ENCODE results near the gene WFIKKN2.

GRCh38 chr17:50853781-50854180 lies 18.4 kb downstream of the WFIKKN2 start:
- no peak for TF ChIP-seq JUN (IDR thresholded peaks at IDR 0.05; ENCODE audit: low read depth, low read length)
- TF ChIP-seq ATF2 (IDR thresholded peaks at IDR 0.05; ENCODE audit: low read length), result no peak
- no peak for TF ChIP-seq CHD2 (IDR thresholded peaks at IDR 0.05; ENCODE audit: low read length)
- TF ChIP-seq CHD7 (IDR thresholded peaks at IDR 0.05; ENCODE audit: insufficient replicate concordance, low read length), result no peak
- TF ChIP-seq POLR2A (IDR thresholded peaks at IDR 0.05; ENCODE audit: control extremely low read depth in 1 of 2, low read depth in 2 of 2, low read length in 2 of 2), result no peak
- no peak for TF ChIP-seq YY1 (IDR thresholded peaks at IDR 0.05; ENCODE audit: low read depth, low read length)
- no peak for TF ChIP-seq EP300 (IDR thresholded peaks at IDR 0.05; ENCODE audit: borderline replicate concordance in 1 of 2, low read depth in 2 of 2, low read length in 2 of 2)
- TF ChIP-seq RAD21 (IDR thresholded peaks at IDR 0.05 in 1 of 2, conservative IDR thresholded peaks at IDR 0.05 in 1 of 2; ENCODE audit: low read depth in 2 of 2, low read length in 2 of 2), result no peak
- TF ChIP-seq BCL11A (IDR thresholded peaks at IDR 0.05; ENCODE audit: low read depth in 2 of 2, low read length in 2 of 2), result no peak
- no peak for TF ChIP-seq POLR2AphosphoS5 (IDR thresholded peaks at IDR 0.05; ENCODE audit: low read depth, low read length)

All from H1 (cell line).